GM18511 (cell line): Measurements from ENCODE around the gene TP53I11.

Source experiments
- ATAC-seq: cut with Tn5 transposase; IDR thresholded peaks from one replicate; pipeline ENCODE4 v1.9.1; 2021; ENCODE audit warnings: mild to moderate bottlenecking, moderate library complexity; ENCODE audit not compliant: unreplicated experiment

TP53I11 gene

GRCh38 chr11:44978961-44979331 is 28.3 kb upstream of the TP53I11 start:
- ATAC-seq: no peak

GRCh38 chr11:44978274-44978960 is 27.7 kb upstream of the TP53I11 start:
- ATAC-seq: no peak

GRCh38 chr11:44977493-44977984 is 26.9 kb upstream of the TP53I11 start:
- no peak for ATAC-seq

GRCh38 chr11:44976576-44976975 is 25.9 kb upstream of the TP53I11 start:
- ATAC-seq: no peak

- ATAC-seq: no peak
These were observed 23.8 kb upstream of the TP53I11 start for GRCh38 chr11:44974402-44975000.

- no peak for ATAC-seq
These were observed 23.1 kb upstream of the TP53I11 start for GRCh38 chr11:44973632-44974401.

- ATAC-seq: no peak
These were observed 22.2 kb upstream of the TP53I11 start for GRCh38 chr11:44972746-44973435.

- ATAC-seq: no peak
These were observed 20.5 kb upstream of the TP53I11 start for GRCh38 chr11:44971185-44971584.

- ATAC-seq: no peak
These were observed 19.6 kb upstream of the TP53I11 start for GRCh38 chr11:44970293-44970692.

GRCh38 chr11:44969651-44970252 is 19.1 kb upstream of the TP53I11 start:
- ATAC-seq: no peak

- ATAC-seq: no peak
These were observed 17.8 kb upstream of the TP53I11 start for GRCh38 chr11:44968510-44968909.

- no peak for ATAC-seq
These were observed 17.3 kb upstream of the TP53I11 start for GRCh38 chr11:44967930-44968496.

- no peak for ATAC-seq
These were observed 16.0 kb upstream of the TP53I11 start for GRCh38 chr11:44966694-44967093.

GRCh38 chr11:44964526-44965209 is 14.0 kb upstream of the TP53I11 start:
- ATAC-seq: no peak

- ATAC-seq: no peak
These were observed 13.3 kb upstream of the TP53I11 start for GRCh38 chr11:44963948-44964347.

GRCh38 chr11:44963136-44963535 is 12.5 kb upstream of the TP53I11 start:
- ATAC-seq: no peak

GRCh38 chr11:44962464-44962863 is 11.8 kb upstream of the TP53I11 start:
- ATAC-seq: no peak

GRCh38 chr11:44960200-44960845 is 9.6 kb upstream of the TP53I11 start:
- no peak for ATAC-seq

- no peak for ATAC-seq
These were observed 8.4 kb upstream of the TP53I11 start for GRCh38 chr11:44959064-44959463.
